Stomach (tissue), 9 donors: Measurements from ENCODE around the gene OR4D6. TPM values are rescaled to one million over a fixed set of nuclear protein-coding genes. Genes with fewer than 3 reads are reported as not detected.

Experiments
- DNase-seq, 2 donors: peaks; one replicate each; pipeline versions ENCODE4 v3.0.0 to v3.0.0-alpha.2; 2013 to 2019
- H3K27ac ChIP-seq, 5 donors: fragments of 200-600 bp in 4 of 5; sonication (generic) in 4 of 5; one replicate each; pipeline ENCODE4 v1.5.1; 2013 to 2019; ENCODE audit warnings: mild to moderate bottlenecking in 1 of 5, moderate library complexity in 1 of 5
- H3K27me3 ChIP-seq, 3 donors: fragments of 200-600 bp; sonication (generic); one replicate each; pipeline ENCODE4 v1.5.1; 2017 to 2019; ENCODE audit warnings: mixed run types in 1 of 3
- H3K36me3 ChIP-seq, 4 donors: fragments of 200-600 bp; sonication (generic); 1 replicate in 3 of 4; 2 replicates in 1 of 4; pipeline ENCODE4 v1.5.1; 2016 to 2019
- H3K4me1 ChIP-seq, 4 donors: fragments of 200-600 bp; sonication (generic); one replicate each; pipeline ENCODE4 v1.5.1; 2016 to 2019
- H3K4me3 ChIP-seq, 4 donors: fragments of 200-600 bp; sonication (generic) in 3 of 4; one replicate each; pipeline ENCODE4 v1.5.1; 2016 to 2019; ENCODE audit warnings: mild to moderate bottlenecking in 1 of 4
- H3K9me3 ChIP-seq, 4 donors: fragments of 200-600 bp; sonication (generic); one replicate each; pipeline ENCODE4 v1.5.1; 2016 to 2019
- EP300 ChIP-seq: sonication (generic); formaldehyde crosslinking; IDR thresholded peaks from one replicate; pipeline ENCODE4 v1.6.1; 2017; ENCODE audit warnings: antibody characterized with exemption
- POLR2A ChIP-seq, 4 donors: fragments of 450-650 bp; IDR thresholded peaks; one replicate each; pipeline ENCODE4 v1.6.1; 2016; ENCODE audit warnings: antibody characterized with exemption in 4 of 4, control low read depth in 2 of 4, mild to moderate bottlenecking in 1 of 4, moderate library complexity in 1 of 4
- POLR2AphosphoS5 ChIP-seq, 3 donors: sonication (generic); formaldehyde crosslinking; IDR thresholded peaks; one replicate each; pipeline ENCODE4 v1.6.1; 2016; ENCODE audit warnings: antibody characterized with exemption in 3 of 3
- WGBS, 5 donors: extraction: QIAGEN DNeasy Blood & Tissue Kit in 3 of 5; methylation state at CpG; one replicate each; pipeline versions ENCODE4 v1.1.5 to v1.1.7; 2013 to 2018; 5-methylcytosine and 5-hydroxymethylcytosine counted together
- intact Hi-C: fragments of 100-400 bp; cut with DNase I; formaldehyde crosslinking; loops from one replicate; pipeline ENCODE4 v1.15.1; 2023; ENCODE audit warnings: low total_unique reads
- polyA plus RNA-seq, 3 donors: library from polyadenylated mRNA; stranded (reverse); fragments of 200-250 nt; gene quantifications; one replicate each; pipeline ENCODE4 v1.2.3, GENCODE V29; 2013
- total RNA-seq, 5 donors: library from RNA; depleted of rRNA; stranded (reverse); fragments of >200 nt; gene quantifications; one replicate each; pipeline versions ENCODE4 v1.1.0 to v1.2.3, GENCODE V29; 2014 to 2016
- TF ChIP-seq, protein P1 (sequence below), 7 experiments: fragments of 450-650 bp in 4 of 7; fragments of 200-600 bp in 3 of 7; sonication (generic) in 3 of 7; IDR thresholded peaks; one replicate each; pipeline ENCODE4 v1.5.1; 2016 to 2019; ENCODE audit warnings: antibody characterized with exemption in 7 of 7, control low read depth in 2 of 7, mild to moderate bottlenecking in 1 of 7
- donor health status: healthy with polysubstance abuse.
- donor health status: Bipolar disorder and iron deficiency.
- donor health status: healthy.

OR4D6 gene
- total and polyA plus RNA-seq, 8 donors = not detected

DNA sequence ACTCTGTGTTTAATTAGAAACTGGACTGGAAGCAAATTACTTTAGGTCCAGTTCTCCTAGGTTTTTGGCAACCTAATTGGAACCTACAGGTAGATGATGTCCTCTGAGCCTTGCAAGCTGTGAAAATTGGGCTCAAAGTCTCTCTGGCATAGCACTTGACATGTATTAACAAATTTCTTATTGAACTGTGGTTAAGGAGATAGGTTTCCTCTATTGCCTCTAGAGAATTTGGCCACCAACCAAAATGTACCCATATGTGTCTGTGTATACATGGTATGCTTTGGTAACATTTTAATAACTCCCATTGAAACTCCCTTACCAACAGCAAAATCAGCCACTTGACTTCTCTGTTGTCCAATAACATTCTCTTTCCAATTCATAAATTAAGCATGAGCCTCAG lies 16.3 kb downstream of the OR4D6 start, which contains the start of gene OR4D10:
Gene OR4D10 (plus strand): TSS at position 301 of the 400 bp plus-strand sequence. CDS start 4,115 bp downstream, outside the sequence.
- H3K4me1 ChIP-seq = no peaks in the 10 kb centered on the region
- no peak within 1 kb of the TSS for H3K27ac ChIP-seq
- TF ChIP-seq EP300 (no peak), POLR2AphosphoS5 (IDR thresholded peaks at IDR 0.05) (no peak), POLR2A (IDR thresholded peaks at IDR 0.05) (no peak)
- TF ChIP-seq, protein P1, sequence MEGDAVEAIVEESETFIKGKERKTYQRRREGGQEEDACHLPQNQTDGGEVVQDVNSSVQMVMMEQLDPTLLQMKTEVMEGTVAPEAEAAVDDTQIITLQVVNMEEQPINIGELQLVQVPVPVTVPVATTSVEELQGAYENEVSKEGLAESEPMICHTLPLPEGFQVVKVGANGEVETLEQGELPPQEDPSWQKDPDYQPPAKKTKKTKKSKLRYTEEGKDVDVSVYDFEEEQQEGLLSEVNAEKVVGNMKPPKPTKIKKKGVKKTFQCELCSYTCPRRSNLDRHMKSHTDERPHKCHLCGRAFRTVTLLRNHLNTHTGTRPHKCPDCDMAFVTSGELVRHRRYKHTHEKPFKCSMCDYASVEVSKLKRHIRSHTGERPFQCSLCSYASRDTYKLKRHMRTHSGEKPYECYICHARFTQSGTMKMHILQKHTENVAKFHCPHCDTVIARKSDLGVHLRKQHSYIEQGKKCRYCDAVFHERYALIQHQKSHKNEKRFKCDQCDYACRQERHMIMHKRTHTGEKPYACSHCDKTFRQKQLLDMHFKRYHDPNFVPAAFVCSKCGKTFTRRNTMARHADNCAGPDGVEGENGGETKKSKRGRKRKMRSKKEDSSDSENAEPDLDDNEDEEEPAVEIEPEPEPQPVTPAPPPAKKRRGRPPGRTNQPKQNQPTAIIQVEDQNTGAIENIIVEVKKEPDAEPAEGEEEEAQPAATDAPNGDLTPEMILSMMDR (IDR thresholded peaks at IDR 0.05) = no peak
- no peaks in the 10 kb centered on the region for H3K9me3 ChIP-seq
- no peak within 1 kb of the TSS for H3K4me3 ChIP-seq
- no peaks in the 10 kb centered on the region for H3K36me3 ChIP-seq
- no peak for DNase-seq
- intact Hi-C loops = no loop called here
- no peaks in the 10 kb centered on the region for H3K27me3 ChIP-seq

DNA sequence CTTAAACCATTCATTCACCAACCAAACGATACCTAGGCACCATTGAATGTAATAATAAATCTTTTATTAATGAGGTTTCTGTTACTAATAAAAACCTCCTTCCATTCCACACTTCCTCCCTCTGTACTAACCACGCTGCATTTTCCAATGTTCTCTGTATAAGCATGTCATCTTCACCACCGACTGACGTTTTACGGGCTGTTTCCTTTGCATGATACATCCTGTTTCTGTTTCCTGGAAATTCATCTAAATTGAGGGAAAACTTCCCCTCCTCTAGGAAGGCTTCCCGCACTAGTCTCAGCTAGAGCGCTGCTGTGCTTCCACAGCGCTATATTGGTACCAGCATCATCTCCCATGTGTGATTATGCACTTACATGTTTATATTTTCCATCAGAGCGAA lies 18.4 kb downstream of the OR4D6 start:
- intact Hi-C loops = no loop called here
- H3K36me3 ChIP-seq = no peaks in the 10 kb centered on the region
- WGBS, 5 donors = 68 to 76% (median 74%) methylated on average over 9 of the region's 9 CpGs
- no peaks in the 10 kb centered on the region for H3K4me1 ChIP-seq
- H3K27me3 ChIP-seq = no peaks in the 10 kb centered on the region
- no peak overlapping the region for H3K27ac ChIP-seq
- no peaks in the 10 kb centered on the region for H3K9me3 ChIP-seq
- H3K4me3 ChIP-seq = no peak overlapping the region
- DNase-seq = peak in 1 of 2 donors; percentile 12
- TF ChIP-seq EP300 (no peak), POLR2AphosphoS5 (IDR thresholded peaks at IDR 0.05) (no peak), POLR2A (IDR thresholded peaks at IDR 0.05) (no peak)
- TF ChIP-seq, protein P1 (IDR thresholded peaks at IDR 0.05) = no peak

DNA sequence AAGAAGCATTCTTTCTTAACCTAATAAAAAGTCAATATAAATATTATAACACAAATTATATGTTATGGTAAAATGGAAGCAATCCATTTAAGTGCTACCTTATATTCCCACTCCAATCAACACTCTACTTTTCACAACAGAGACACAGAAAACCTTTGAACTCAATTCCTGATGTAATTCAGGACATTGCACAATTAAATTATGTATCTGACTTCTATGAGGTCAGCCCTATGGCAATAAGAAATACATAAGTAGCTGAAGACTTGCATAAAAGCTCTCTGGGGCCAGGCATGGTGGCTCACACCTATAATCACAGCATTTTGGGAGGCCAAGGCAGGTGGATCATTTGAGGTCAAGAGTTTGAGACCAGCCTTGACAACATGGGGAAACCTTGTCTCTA lies 23.1 kb downstream of the OR4D6 start:
- no peak for DNase-seq
- H3K4me3 ChIP-seq = no peak overlapping the region
- no peaks in the 10 kb centered on the region for H3K4me1 ChIP-seq
- TF ChIP-seq, protein P1 (IDR thresholded peaks at IDR 0.05) = no peak
- no peak for TF ChIP-seq POLR2A (IDR thresholded peaks at IDR 0.05)
- no peaks in the 10 kb centered on the region for H3K9me3 ChIP-seq
- no peak overlapping the region for H3K27ac ChIP-seq
- H3K27me3 ChIP-seq = no peaks in the 10 kb centered on the region
- intact Hi-C loops = no loop called here
- no peaks in the 10 kb centered on the region for H3K36me3 ChIP-seq

DNA sequence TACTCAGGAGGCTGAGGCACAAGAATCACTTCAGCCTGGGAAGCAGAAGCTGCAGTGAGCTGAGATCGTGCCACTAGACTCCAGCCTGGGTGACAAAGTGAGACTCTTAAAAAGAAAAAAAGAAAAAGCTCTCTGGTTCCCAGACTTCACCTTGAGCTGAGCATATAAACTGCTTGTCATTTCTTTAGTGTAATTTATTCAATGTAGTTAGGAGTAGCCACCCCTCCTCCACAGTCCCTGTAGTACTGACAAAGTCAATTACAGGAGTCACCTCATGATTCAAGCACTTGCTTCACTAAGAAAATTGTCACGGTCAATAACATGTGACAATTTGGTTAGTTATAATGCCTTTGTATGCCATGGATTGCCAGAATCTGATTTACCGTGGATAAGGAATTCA lies 23.6 kb downstream of the OR4D6 start:
- Histone ChIP-seq H3K36me3 (no peaks in the 10 kb centered on the region), H3K9me3 (no peaks in the 10 kb centered on the region), H3K27me3 (no peaks in the 10 kb centered on the region), H3K4me3 (no peak overlapping the region), H3K4me1 (no peaks in the 10 kb centered on the region), H3K27ac (no peak overlapping the region)
- DNase-seq = no peak
- intact Hi-C loops = no loop called here
- 72 to 87% (median 86%) methylated on average over 3 of the region's 3 CpGs for WGBS, 5 donors
- TF ChIP-seq, protein P1 (IDR thresholded peaks at IDR 0.05) = no peak
- TF ChIP-seq EP300 = no peak
- TF ChIP-seq POLR2A (IDR thresholded peaks at IDR 0.05) = no peak
- TF ChIP-seq POLR2AphosphoS5 (IDR thresholded peaks at IDR 0.05) = no peak

DNA sequence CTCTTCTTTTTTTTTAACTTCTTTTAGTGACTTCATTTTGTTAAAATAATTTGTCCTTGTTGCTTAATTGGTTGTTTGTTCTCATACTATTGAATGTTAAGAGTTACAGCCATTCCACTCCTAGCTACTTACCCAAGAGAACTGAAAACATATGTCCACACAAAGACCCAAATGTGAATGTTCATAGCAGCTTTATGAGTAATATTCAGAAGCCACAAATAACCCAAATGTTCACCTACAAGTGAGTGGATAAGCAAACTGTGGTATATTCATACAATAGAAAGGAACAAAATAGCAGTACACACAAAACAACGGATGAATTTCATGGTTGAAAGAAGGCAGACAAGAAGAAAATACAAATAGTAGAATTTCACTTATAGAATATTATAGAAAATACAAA lies 45.2 kb downstream of the OR4D6 start:
- Histone ChIP-seq H3K27me3 (no peaks in the 10 kb centered on the region), H3K27ac (no peak overlapping the region), H3K36me3 (no peaks in the 10 kb centered on the region), H3K9me3 (no peaks in the 10 kb centered on the region), H3K4me3 (no peak overlapping the region), H3K4me1 (no peaks in the 10 kb centered on the region)
- intact Hi-C loops = no loop called here
- TF ChIP-seq EP300 (no peak), POLR2A (IDR thresholded peaks at IDR 0.05) (no peak), POLR2AphosphoS5 (IDR thresholded peaks at IDR 0.05) (no peak)
- TF ChIP-seq, protein P1 (IDR thresholded peaks at IDR 0.05) = no peak
- 26 to 87% (median 45%) methylated on average over 1 of the region's 1 CpG for WGBS, 5 donors
- no peak for DNase-seq
